ENCODE measurements around the gene MACO1.

Gene MACO1

GRCh38 chr1:25513666-25514065 lies 83.0 kb downstream of the MACO1 start:
- no peak for DNase-seq
- TF ChIP-seq CTCF (IDR thresholded peaks at IDR 0.05; ENCODE audit: low read depth, low read length, missing control alignments): no peak
- in situ Hi-C loops (cut with HindIII; ENCODE audit: low pct_ligation_motif_present, low sequenced_read_pairs): no loop called here
- no peak overlapping the region for H3K27ac ChIP-seq
- H3K4me3 ChIP-seq (ENCODE audit: low read depth, low read length): no peak overlapping the region
- no peaks in the 10 kb centered on the region for H3K27me3 ChIP-seq (replicated peaks)
- H3K36me3 ChIP-seq (replicated peaks): no peaks in the 10 kb centered on the region

GRCh38 chr1:25515033-25515432 lies 84.3 kb downstream of the MACO1 start:
- no peak for DNase-seq
- TF ChIP-seq CTCF (IDR thresholded peaks at IDR 0.05; ENCODE audit: low read depth, low read length, missing control alignments): no peak
- H3K36me3 ChIP-seq (replicated peaks): no peaks in the 10 kb centered on the region
- H3K27me3 ChIP-seq (replicated peaks): no peaks in the 10 kb centered on the region
- in situ Hi-C loops (cut with HindIII; ENCODE audit: low pct_ligation_motif_present, low sequenced_read_pairs): no loop called here
- no peak overlapping the region for H3K4me3 ChIP-seq (ENCODE audit: low read depth, low read length)
- H3K27ac ChIP-seq: no peak overlapping the region

GRCh38 chr1:25516686-25517085 lies 86.0 kb downstream of the MACO1 start:
- no peak overlapping the region for H3K27ac ChIP-seq
- in situ Hi-C loops (cut with HindIII; ENCODE audit: low pct_ligation_motif_present, low sequenced_read_pairs): no loop called here
- H3K4me3 ChIP-seq (ENCODE audit: low read depth, low read length): no peak overlapping the region
- H3K27me3 ChIP-seq (replicated peaks): no peaks in the 10 kb centered on the region
- H3K36me3 ChIP-seq (replicated peaks): no peaks in the 10 kb centered on the region
- no peak for TF ChIP-seq CTCF (IDR thresholded peaks at IDR 0.05; ENCODE audit: low read depth, low read length, missing control alignments)
- no peak for DNase-seq

GRCh38 chr1:25517476-25518394 lies 87.0 kb downstream of the MACO1 start:
- in situ Hi-C loops (cut with HindIII; ENCODE audit: low pct_ligation_motif_present, low sequenced_read_pairs): no loop called here
- Histone ChIP-seq H3K27ac (no peak overlapping the region), H3K4me3 (ENCODE audit: low read depth, low read length) (no peak overlapping the region), H3K36me3 (replicated peaks) (no peaks in the 10 kb centered on the region), H3K27me3 (replicated peaks) (no peaks in the 10 kb centered on the region)
- TF ChIP-seq CTCF (IDR thresholded peaks at IDR 0.05; ENCODE audit: low read depth, low read length, missing control alignments): no peak
- no peak for DNase-seq

GRCh38 chr1:25519624-25520023 lies 88.9 kb downstream of the MACO1 start:
- Histone ChIP-seq H3K36me3 (replicated peaks) (no peaks in the 10 kb centered on the region), H3K4me3 (ENCODE audit: low read depth, low read length) (no peak overlapping the region), H3K27me3 (replicated peaks) (no peaks in the 10 kb centered on the region), H3K27ac (no peak overlapping the region)
- TF ChIP-seq CTCF (IDR thresholded peaks at IDR 0.05; ENCODE audit: low read depth, low read length, missing control alignments): no peak
- in situ Hi-C loops (cut with HindIII; ENCODE audit: low pct_ligation_motif_present, low sequenced_read_pairs): no loop called here
- DNase-seq: peak; percentile 91
